WI38 (cell line): ENCODE data around the gene CAMK1.

Source experiments
- H3K4me3 ChIP-seq: 2 replicates; pipeline ENCODE4 v1.5.1; 2011; ENCODE audit warnings: low read depth, mild to moderate bottlenecking, control low read depth, low read length
- TF ChIP-seq, protein P1 (sequence below): IDR thresholded peaks from 2 replicates; pipeline ENCODE4 v1.5.1; 2012; ENCODE audit warnings: low read depth, mild to moderate bottlenecking, control low read depth, low read length

Gene CAMK1

DNA sequence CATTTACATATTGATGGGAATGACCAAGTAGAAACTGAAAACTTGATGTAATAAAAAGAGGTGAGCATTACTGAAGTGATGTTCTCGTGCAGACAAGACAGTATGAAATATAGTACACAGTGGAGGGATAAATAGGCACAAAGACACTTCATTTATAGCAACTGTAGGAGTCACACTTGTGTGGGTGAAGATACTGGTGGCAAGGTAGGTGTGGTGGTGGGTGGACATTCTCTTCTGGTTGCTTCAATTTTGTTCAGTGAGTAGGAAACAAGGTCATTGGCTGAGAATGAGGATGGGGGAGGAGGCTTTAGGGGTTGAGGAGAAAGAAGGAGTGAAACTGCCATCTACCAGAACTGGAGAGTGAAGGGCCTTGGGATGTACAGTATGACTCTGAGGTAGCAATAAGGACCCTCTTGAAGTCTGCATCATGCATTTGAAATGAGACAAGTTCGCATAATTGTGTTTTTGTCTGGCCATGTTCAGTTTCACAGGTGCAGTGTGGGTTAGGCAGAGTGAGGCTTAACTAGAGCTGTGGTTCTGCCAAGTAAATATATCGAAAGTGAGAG, 59.5 kb downstream of the CAMK1 start:
- H3K4me3 ChIP-seq = no peak overlapping the region
- TF ChIP-seq, protein P1, sequence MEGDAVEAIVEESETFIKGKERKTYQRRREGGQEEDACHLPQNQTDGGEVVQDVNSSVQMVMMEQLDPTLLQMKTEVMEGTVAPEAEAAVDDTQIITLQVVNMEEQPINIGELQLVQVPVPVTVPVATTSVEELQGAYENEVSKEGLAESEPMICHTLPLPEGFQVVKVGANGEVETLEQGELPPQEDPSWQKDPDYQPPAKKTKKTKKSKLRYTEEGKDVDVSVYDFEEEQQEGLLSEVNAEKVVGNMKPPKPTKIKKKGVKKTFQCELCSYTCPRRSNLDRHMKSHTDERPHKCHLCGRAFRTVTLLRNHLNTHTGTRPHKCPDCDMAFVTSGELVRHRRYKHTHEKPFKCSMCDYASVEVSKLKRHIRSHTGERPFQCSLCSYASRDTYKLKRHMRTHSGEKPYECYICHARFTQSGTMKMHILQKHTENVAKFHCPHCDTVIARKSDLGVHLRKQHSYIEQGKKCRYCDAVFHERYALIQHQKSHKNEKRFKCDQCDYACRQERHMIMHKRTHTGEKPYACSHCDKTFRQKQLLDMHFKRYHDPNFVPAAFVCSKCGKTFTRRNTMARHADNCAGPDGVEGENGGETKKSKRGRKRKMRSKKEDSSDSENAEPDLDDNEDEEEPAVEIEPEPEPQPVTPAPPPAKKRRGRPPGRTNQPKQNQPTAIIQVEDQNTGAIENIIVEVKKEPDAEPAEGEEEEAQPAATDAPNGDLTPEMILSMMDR = no peak
